ENCODE data around the gene CDC42EP2. TPM values are rescaled to one million over a fixed set of nuclear protein-coding genes. Genes with fewer than 3 reads are reported as not detected.

CDC42EP2 gene
- polyA plus RNA-seq, 1 of the 3 experiments (the other 2 are of a cell fraction) = 8.1 TPM

DNA sequence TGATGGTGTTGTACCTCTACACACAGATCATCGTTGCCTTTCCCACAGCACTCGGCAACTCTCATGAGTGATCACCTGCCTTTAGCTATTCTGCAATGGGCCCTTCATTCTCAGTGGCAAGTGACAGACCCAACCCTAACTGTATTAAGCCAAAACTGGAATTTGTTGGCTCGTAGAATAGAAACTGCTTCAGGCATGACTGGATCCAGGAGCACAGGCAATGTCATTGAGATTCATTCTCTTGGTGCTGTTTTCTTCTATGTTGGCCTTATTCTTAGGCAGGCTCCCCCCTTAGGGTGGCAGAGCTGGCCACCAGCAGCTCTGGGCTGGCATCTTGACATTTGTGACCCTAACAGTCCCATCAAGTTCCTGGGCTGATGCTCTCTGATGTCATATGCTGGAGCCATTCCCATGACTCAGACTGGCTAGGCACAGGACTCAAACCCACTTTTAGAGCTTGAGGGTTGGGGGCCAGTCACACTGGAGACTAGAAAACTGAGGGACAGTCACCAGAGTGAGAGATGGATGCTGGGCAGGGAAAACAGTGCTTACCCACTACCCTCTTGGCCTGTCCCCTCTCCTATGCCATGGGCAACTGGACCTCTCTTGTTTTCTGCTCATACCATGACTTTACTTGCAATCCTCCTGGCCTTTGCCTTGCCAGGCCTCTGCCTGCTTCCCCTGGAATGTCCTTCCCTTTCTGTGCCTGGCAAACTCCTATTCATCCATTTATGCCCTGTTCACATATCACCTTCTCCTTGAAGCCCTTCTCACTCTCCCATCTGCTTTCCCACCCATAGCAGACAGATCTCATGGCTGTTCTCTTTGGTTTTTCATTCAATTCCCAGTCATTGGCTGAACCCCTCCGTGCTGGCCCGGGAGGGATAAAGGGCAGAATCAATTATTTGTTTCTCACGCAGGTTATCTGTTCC is 7.1 kb upstream of the CDC42EP2 start:
- POLR2A ChIA-PET = no interaction called here
- Histone ChIP-seq H3F3A (replicated peaks; ENCODE audit: insufficient read depth) (peaks cover 20% of the 10 kb centered on the region), H3K4me1 (ENCODE audit: control insufficient read depth in 1 of 2, insufficient read depth in 2 of 2, low read depth in 1 of 2, low read length in 1 of 2) (peaks cover 3 to 25% of the 10 kb centered on the region in 2 experiments; a peak in 2 of 4 replicates), H3K9me2 (no peaks in the 10 kb centered on the region), H3K27me3 (ENCODE audit: insufficient read depth) (no peaks in the 10 kb centered on the region), H3K4me3 (ENCODE audit: low read depth in 2 of 2, low read length in 1 of 2) (no peak overlapping the region), H4K20me1 (ENCODE audit: insufficient read depth) (no peaks in the 10 kb centered on the region), H2AFZ (ENCODE audit: low read depth) (no peak overlapping the region), H3K9me3 (no peaks in the 10 kb centered on the region), H3K9ac (no peak overlapping the region), H3K27ac (ENCODE audit: low read depth in 2 of 2, low read length in 1 of 2) (no peak overlapping the region), H3K36me3 (replicated peaks in 1 of 2; ENCODE audit: control insufficient read depth in 1 of 2, insufficient read depth in 2 of 2, low read length in 1 of 2) (no peaks in the 10 kb centered on the region), H3K79me2 (ENCODE audit: insufficient read depth) (no peaks in the 10 kb centered on the region), H3K4me2 (no peak overlapping the region)
- no peak for DNase-seq
- TF ChIP-seq ELF1 (IDR thresholded peaks at IDR 0.05) (no peak), GABPA (IDR thresholded peaks at IDR 0.05; ENCODE audit: low read depth) (no peak), MEF2A (IDR thresholded peaks at IDR 0.05; ENCODE audit: borderline replicate concordance, low read depth) (no peak), CHD2 (IDR thresholded peaks at IDR 0.05; ENCODE audit: low read length, partially characterized antibody) (no peak), GATA2 (CRISPR knock-in tag; IDR thresholded peaks at IDR 0.05) (no peak), POLR2AphosphoS5 (IDR thresholded peaks at IDR 0.05; ENCODE audit: low read depth, low read length) (no peak), TAF1 (IDR thresholded peaks at IDR 0.05; ENCODE audit: borderline replicate concordance, low read depth, low read length) (no peak), RXRA (IDR thresholded peaks at IDR 0.05; ENCODE audit: borderline replicate concordance, low read depth) (no peak), TEAD4 (IDR thresholded peaks at IDR 0.05; ENCODE audit: borderline replicate concordance, insufficient read depth) (no peak), SMC3 (IDR thresholded peaks at IDR 0.05; ENCODE audit: low read depth, low read length) (no peak)
- TF ChIP-seq, protein P1, sequence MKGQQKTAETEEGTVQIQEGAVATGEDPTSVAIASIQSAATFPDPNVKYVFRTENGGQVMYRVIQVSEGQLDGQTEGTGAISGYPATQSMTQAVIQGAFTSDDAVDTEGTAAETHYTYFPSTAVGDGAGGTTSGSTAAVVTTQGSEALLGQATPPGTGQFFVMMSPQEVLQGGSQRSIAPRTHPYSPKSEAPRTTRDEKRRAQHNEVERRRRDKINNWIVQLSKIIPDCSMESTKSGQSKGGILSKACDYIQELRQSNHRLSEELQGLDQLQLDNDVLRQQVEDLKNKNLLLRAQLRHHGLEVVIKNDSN (IDR thresholded peaks at IDR 0.05; ENCODE audit: borderline replicate concordance, low read depth) = no peak
- WGBS (ENCODE audit: low lambda C conversion rate) = 85% methylated on average over 6 of the region's 6 CpGs
- CTCF ChIA-PET = interaction anchor here (1.4 to 6.8 kb wide), 3 partner anchors 8 to 32 kb away, joined by 3 to 63 read pairs (median 4); partner anchors contain the start of gene CDC42EP2

DNA sequence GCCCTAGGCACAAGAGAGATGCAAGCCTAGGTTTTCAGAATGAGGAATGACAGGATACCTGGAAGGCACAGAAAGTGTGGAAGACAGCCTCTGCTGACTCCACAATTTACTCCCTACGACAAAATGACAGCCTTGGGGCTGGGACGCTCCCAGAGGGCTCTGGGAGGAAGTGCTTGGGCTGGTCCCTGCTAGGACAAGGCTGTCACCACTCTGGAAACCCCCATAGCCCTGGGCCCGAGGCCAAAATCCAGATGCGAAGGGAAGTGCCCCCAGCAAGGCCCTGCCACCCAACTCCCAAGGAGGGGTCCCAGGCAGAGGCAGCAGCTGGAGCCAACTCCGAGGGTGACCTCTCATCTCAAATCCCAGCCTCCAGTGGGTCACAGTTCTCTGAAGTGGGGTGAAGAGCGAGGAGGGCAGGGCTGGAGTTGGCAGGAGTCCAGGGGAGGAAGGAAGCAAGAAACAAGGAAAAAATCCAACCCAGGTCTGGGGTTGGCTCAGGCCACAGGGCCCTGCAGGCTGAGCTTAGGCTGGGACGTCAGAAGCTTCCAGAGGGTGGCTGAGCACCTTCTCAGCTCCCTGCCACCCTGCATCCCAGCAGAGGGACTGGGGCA is 6.3 kb upstream of the CDC42EP2 start:
- H3K9ac ChIP-seq = no peak overlapping the region
- no peak overlapping the region for H2AFZ ChIP-seq (ENCODE audit: low read depth)
- peaks cover 3 to 25% of the 10 kb centered on the region in 2 experiments; a peak in 2 of 4 replicates for H3K4me1 ChIP-seq (ENCODE audit: control insufficient read depth in 1 of 2, insufficient read depth in 2 of 2, low read depth in 1 of 2, low read length in 1 of 2)
- H3K27me3 ChIP-seq (ENCODE audit: insufficient read depth) = no peaks in the 10 kb centered on the region
- H4K20me1 ChIP-seq (ENCODE audit: insufficient read depth) = no peaks in the 10 kb centered on the region
- no peaks in the 10 kb centered on the region for H3K9me2 ChIP-seq
- no peak overlapping the region for H3K4me3 ChIP-seq (ENCODE audit: low read depth in 2 of 2, low read length in 1 of 2)
- H3K27ac ChIP-seq (ENCODE audit: low read depth in 2 of 2, low read length in 1 of 2) = no peak overlapping the region
- WGBS (ENCODE audit: low lambda C conversion rate) = 44% methylated on average over 4 of the region's 7 CpGs
- POLR2A ChIA-PET = no interaction called here
- H3K79me2 ChIP-seq (ENCODE audit: insufficient read depth) = no peaks in the 10 kb centered on the region
- TF ChIP-seq NFIC (IDR thresholded peaks at IDR 0.05; ENCODE audit: borderline replicate concordance) = peak; percentile 8; the same call in 1 of the 2 replicates
- no peak for TF ChIP-seq NRF1 (IDR thresholded peaks at IDR 0.05; ENCODE audit: low read depth, low read length)
- CTCF ChIA-PET = interaction anchor here (0.7 to 1.4 kb wide), 4 partner anchors 19 to 1503 kb away, joined by 3 to 5 read pairs (median 4); no protein-coding TSS in a partner anchor
- no peak for DNase-seq
- no peaks in the 10 kb centered on the region for H3K9me3 ChIP-seq
- H3F3A ChIP-seq (replicated peaks; ENCODE audit: insufficient read depth) = peaks cover 20% of the 10 kb centered on the region
- H3K36me3 ChIP-seq (replicated peaks in 1 of 2; ENCODE audit: control insufficient read depth in 1 of 2, insufficient read depth in 2 of 2, low read length in 1 of 2) = no peaks in the 10 kb centered on the region
- no peak overlapping the region for H3K4me2 ChIP-seq
